Fibroblast of the aortic adventitia (primary cell): Measurements from ENCODE around the gene SLC6A7. TPM values are rescaled to one million over a fixed set of nuclear protein-coding genes. Genes with fewer than 3 reads are reported as not detected.

Experiments
- DNase-seq: peaks from one replicate; pipeline ENCODE4 v3.0.0-alpha.2; 2010; ENCODE audit warnings: low read depth
- H3K4me3 ChIP-seq: 2 replicates; pipeline ENCODE4 v1.5.1; 2011; ENCODE audit warnings: low read depth, mild to moderate bottlenecking, control low read depth, low read length, moderate library complexity
- total RNA-seq: library from RNA; depleted of rRNA; stranded (reverse); fragments of >200 nt; gene quantifications from 2 replicates; pipeline ENCODE4 v1.2.3, GENCODE V29; 2012; ENCODE audit warnings: low replicate concordance
- TF ChIP-seq, protein P1 (sequence below): IDR thresholded peaks from 2 replicates; pipeline ENCODE4 v1.5.1; 2011; ENCODE audit warnings: mild to moderate bottlenecking, low read length, control low read depth, inconsistent platforms; ENCODE audit not compliant: insufficient read depth

The SLC6A7 gene
- total RNA-seq, 1 donor = not detected

DNA sequence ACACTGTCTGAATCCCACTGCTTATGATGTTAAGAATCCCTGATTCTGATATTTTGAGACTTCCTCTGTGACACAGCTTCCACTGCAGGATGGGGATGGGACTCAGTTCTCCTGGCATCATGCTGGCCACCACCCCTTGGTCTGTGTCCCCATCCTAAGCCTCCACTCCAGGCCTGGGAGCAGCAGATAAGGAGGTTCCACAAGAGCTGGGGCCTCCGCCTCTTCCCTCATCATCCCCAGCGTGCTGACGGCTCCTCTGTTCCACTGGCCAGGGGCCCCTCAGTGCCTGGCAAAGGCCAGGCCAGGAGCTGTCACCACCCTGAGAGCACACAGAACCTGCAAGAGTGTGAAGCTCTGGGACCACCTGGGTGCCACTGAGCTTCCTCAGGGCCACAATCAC lies 59.1 kb downstream of the SLC6A7 start:
- no peak for DNase-seq
- H3K4me3 ChIP-seq = no peak overlapping the region
- TF ChIP-seq, protein P1, sequence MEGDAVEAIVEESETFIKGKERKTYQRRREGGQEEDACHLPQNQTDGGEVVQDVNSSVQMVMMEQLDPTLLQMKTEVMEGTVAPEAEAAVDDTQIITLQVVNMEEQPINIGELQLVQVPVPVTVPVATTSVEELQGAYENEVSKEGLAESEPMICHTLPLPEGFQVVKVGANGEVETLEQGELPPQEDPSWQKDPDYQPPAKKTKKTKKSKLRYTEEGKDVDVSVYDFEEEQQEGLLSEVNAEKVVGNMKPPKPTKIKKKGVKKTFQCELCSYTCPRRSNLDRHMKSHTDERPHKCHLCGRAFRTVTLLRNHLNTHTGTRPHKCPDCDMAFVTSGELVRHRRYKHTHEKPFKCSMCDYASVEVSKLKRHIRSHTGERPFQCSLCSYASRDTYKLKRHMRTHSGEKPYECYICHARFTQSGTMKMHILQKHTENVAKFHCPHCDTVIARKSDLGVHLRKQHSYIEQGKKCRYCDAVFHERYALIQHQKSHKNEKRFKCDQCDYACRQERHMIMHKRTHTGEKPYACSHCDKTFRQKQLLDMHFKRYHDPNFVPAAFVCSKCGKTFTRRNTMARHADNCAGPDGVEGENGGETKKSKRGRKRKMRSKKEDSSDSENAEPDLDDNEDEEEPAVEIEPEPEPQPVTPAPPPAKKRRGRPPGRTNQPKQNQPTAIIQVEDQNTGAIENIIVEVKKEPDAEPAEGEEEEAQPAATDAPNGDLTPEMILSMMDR = no peak

DNA sequence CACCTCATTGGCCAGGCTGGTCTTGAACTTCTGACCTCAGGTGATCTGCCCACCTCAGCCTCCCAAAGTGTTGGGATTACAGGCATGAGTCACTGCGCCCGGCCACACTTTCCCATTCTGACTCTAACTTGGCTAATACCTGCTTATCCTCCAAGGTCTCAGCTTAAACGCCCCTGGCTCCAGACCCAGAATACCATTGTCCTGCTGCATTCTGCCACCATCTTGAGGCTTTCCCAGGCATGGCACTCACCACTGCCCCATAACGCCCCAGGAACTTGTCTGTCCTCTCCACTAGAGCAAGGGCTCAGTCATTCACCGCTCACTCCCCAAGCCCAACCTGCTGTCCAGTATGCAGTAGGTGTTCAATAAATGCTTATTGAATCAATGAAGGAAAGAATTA lies 59.9 kb downstream of the SLC6A7 start:
- no peak overlapping the region for H3K4me3 ChIP-seq
- DNase-seq = no peak
- TF ChIP-seq, protein P1 = no peak

DNA sequence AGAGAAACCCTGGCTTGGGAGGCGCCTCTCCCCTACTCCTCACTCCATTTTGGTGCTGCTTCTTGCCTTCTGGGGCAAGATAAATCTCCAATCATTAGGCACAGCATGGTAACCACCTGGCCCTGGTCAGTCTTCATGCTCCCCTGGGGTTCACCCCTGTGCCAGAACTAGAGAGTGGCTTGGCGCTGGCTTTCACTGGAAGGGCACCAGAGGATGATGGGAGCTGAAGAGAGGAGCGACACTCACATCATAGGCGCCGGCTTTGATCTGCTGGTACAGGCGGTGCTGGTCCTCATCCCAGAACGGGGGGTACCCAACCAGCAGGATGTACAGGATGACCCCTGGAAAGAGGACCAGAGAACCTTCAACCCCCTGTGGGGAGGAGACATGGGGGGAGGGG lies 61.6 kb downstream of the SLC6A7 start:
- no peak overlapping the region for H3K4me3 ChIP-seq
- TF ChIP-seq, protein P1 = no peak
- no peak for DNase-seq

- no peak for DNase-seq
- no peak overlapping the region for H3K4me3 ChIP-seq
- TF ChIP-seq, protein P1 = no peak
Measured at GRCh38 chr5:150252489-150252888, 62.6 kb downstream of the SLC6A7 start.

GRCh38 chr5:150253416-150254208 lies 63.8 kb downstream of the SLC6A7 start:
- no peak overlapping the region for H3K4me3 ChIP-seq
- TF ChIP-seq, protein P1 = no peak
- DNase-seq = no peak

DNA sequence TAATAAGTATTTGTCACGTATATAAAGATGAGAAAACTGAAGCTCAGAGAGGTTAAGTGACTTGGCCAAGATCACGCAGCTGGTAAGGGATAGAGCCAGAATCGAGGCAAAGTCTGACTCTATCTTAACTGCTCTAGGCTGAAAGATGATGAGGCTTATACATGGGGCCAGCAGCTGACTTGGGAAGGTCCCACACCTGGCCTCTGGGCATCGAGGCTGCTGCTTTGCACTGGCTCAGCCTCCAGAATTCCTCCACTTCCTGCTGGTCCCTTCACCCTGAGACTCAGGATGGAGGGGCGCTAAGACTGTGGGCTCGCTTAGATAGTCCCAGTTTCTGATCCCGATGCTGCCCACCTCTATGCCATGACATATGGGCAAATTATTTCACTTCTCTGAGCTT lies 64.5 kb downstream of the SLC6A7 start:
- TF ChIP-seq, protein P1 = no peak
- H3K4me3 ChIP-seq = no peak overlapping the region
- no peak for DNase-seq

DNA sequence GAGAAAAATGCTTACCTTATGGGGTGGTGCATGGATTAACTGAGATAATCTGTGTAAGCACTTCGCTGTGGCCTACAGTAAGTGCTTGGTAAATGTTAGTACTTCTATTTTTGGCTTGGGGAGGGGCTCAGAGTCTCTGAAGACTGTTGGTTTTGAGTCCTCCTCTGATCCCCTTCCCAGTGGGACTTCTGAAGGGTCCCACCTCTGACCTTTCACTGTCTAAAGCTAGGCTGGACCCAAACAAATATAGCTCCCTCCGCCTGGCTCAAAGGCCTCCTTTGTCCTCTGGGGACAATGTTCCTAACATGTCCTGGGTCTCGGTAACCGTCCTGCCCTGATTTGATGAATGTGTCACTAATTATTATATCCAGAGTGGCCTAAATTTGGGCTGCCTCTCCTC lies 64.9 kb downstream of the SLC6A7 start:
- TF ChIP-seq, protein P1 = no peak

More for the DNA sequence above, 64.9 kb downstream of the SLC6A7 start:
- no peak overlapping the region for H3K4me3 ChIP-seq
- DNase-seq = no peak
